Fibroblast of lung (primary cell): ENCODE data around the gene SLC6A13. TPM values are rescaled to one million over a fixed set of nuclear protein-coding genes. Genes with fewer than 3 reads are reported as not detected.

ENCODE experiments used
- DNase-seq, 2 donors: peaks; one replicate each; pipeline versions ENCODE4 v3.0.0 to v3.0.0-alpha.2; 2010; ENCODE audit warnings: low read depth in 2 of 2
- H2AFZ ChIP-seq: 2 replicates; pipeline ENCODE4 v1.5.1; 2012; ENCODE audit warnings: low read length, control low read depth, inconsistent platforms
- H3K27ac ChIP-seq: 2 replicates; pipeline ENCODE4 v1.5.1; 2011; ENCODE audit warnings: low read length, control low read depth; ENCODE audit not compliant: insufficient read depth
- H3K27me3 ChIP-seq: 2 replicates; pipeline ENCODE4 v1.5.1; 2011; ENCODE audit warnings: mild to moderate bottlenecking, low read length; ENCODE audit not compliant: control insufficient read depth, insufficient read depth
- H3K36me3 ChIP-seq: 2 replicates; pipeline ENCODE4 v1.5.1; 2011; ENCODE audit warnings: low read length; ENCODE audit not compliant: control insufficient read depth, insufficient read depth
- H3K4me1 ChIP-seq: 2 replicates; pipeline ENCODE4 v1.5.1; 2011; ENCODE audit warnings: low read length; ENCODE audit not compliant: control insufficient read depth, insufficient read depth; ENCODE audit errors: extremely low read depth
- H3K4me2 ChIP-seq: 2 replicates; pipeline ENCODE4 v1.5.1; 2011; ENCODE audit warnings: low read length, control low read depth; ENCODE audit not compliant: insufficient read depth; ENCODE audit errors: extremely low read depth
- H3K4me3 ChIP-seq, 4 experiments: fragments of 200-600 bp in 1 of 4; sonication (generic) in 1 of 4; replicated peaks in 1 of 4; 2 replicates each; pipeline ENCODE4 v1.5.1; 2011 to 2016; ENCODE audit warnings: low read length in 4 of 4, low read depth in 3 of 4, mild to moderate bottlenecking in 3 of 4, control low read depth in 2 of 4, inconsistent platforms in 1 of 4, mixed read lengths in 1 of 4; ENCODE audit not compliant: insufficient read depth in 1 of 4; ENCODE audit errors: control extremely low read depth in 1 of 4
- H3K79me2 ChIP-seq: 2 replicates; pipeline ENCODE4 v1.5.1; 2012; ENCODE audit warnings: mild to moderate bottlenecking, low read length, inconsistent platforms; ENCODE audit not compliant: control insufficient read depth, insufficient read depth
- H3K9ac ChIP-seq: 2 replicates; pipeline ENCODE4 v1.5.1; 2011; ENCODE audit warnings: mild to moderate bottlenecking, low read length, control low read depth; ENCODE audit not compliant: insufficient read depth
- H3K9me3 ChIP-seq: 2 replicates; pipeline ENCODE4 v1.5.1; 2012; ENCODE audit warnings: low read depth, low read length; ENCODE audit not compliant: control insufficient read depth, insufficient read depth
- H4K20me1 ChIP-seq: 2 replicates; pipeline ENCODE4 v1.5.1; 2011; ENCODE audit warnings: low read length; ENCODE audit not compliant: control insufficient read depth, insufficient read depth; ENCODE audit errors: extremely low read depth
- EZH2 ChIP-seq: IDR thresholded peaks from 2 replicates; pipeline ENCODE4 v1.5.1; 2012; ENCODE audit warnings: low read length, control low read depth, mild to moderate bottlenecking; ENCODE audit errors: missing control alignments
- polyA plus RNA-seq, 2 donors: library from polyadenylated mRNA; depleted of rRNA in 1 of 2; stranded (reverse) in 1 of 2; unstranded in 1 of 2; fragments of >200 nt; gene quantifications; 2 replicates each; pipeline ENCODE4 v1.2.1, GENCODE V29; 2011 to 2012; ENCODE audit warnings: missing spikeins in 1 of 2
- total RNA-seq: library from RNA; depleted of rRNA; stranded (reverse); fragments of >200 nt; gene quantifications from 2 replicates; pipeline ENCODE4 v1.2.1, GENCODE V29; 2014
- TF ChIP-seq, protein P1 (sequence below), 2 donors: IDR thresholded peaks in 1 of 2; conservative IDR thresholded peaks in 1 of 2; 1 replicate in 1 of 2; 2 replicates in 1 of 2; pipeline ENCODE4 v1.5.1; 2011 to 2012; ENCODE audit warnings: low read length in 2 of 2, control low read depth in 1 of 2, inconsistent platforms in 1 of 2, low read depth in 1 of 2, mild to moderate bottlenecking in 1 of 2

SLC6A13 gene
- total and polyA plus RNA-seq, 2 donors (not counting 1 experiment from before 2014, with no cell fraction given): not detected

DNA sequence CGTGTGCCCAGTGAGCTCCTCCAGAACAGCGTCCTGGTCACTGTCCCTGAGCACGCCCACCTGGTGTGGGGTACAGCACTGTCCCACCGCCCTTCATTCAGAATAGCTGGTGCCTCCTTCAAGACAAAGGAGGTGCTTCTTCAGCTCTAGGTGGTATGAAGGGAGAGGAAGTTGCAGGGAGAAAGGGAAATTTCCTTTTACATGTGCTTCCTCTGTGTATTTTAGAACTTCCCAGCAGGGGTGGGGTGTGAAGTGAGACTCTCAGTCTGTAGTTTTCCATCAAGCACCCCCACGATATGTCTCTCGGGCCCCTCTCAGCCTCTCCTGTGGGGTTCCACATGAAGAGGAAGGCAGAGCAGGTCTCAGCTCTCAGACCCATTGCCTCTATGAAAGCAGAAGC, 47.5 kb downstream of the SLC6A13 start:
- no peak overlapping the region for H3K4me2 ChIP-seq
- no peak for DNase-seq
- H3K4me3 ChIP-seq: no peak overlapping the region
- no peaks in the 10 kb centered on the region for H3K79me2 ChIP-seq
- H3K36me3 ChIP-seq: no peaks in the 10 kb centered on the region
- peaks cover 15% of the 10 kb centered on the region for H3K27me3 ChIP-seq
- H4K20me1 ChIP-seq: no peaks in the 10 kb centered on the region
- no peak overlapping the region for H3K27ac ChIP-seq
- no peak overlapping the region for H3K9ac ChIP-seq
- no peaks in the 10 kb centered on the region for H3K4me1 ChIP-seq
- no peaks in the 10 kb centered on the region for H3K9me3 ChIP-seq
- TF ChIP-seq, protein P1, sequence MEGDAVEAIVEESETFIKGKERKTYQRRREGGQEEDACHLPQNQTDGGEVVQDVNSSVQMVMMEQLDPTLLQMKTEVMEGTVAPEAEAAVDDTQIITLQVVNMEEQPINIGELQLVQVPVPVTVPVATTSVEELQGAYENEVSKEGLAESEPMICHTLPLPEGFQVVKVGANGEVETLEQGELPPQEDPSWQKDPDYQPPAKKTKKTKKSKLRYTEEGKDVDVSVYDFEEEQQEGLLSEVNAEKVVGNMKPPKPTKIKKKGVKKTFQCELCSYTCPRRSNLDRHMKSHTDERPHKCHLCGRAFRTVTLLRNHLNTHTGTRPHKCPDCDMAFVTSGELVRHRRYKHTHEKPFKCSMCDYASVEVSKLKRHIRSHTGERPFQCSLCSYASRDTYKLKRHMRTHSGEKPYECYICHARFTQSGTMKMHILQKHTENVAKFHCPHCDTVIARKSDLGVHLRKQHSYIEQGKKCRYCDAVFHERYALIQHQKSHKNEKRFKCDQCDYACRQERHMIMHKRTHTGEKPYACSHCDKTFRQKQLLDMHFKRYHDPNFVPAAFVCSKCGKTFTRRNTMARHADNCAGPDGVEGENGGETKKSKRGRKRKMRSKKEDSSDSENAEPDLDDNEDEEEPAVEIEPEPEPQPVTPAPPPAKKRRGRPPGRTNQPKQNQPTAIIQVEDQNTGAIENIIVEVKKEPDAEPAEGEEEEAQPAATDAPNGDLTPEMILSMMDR (conservative IDR thresholded peaks at IDR 0.05 in 1 of 2, IDR thresholded peaks at IDR 0.05 in 1 of 2; ENCODE audit: low read depth in 1 of 2, low read length in 2 of 2): no peak
- no peak for TF ChIP-seq EZH2
- H2AFZ ChIP-seq: no peak overlapping the region

DNA sequence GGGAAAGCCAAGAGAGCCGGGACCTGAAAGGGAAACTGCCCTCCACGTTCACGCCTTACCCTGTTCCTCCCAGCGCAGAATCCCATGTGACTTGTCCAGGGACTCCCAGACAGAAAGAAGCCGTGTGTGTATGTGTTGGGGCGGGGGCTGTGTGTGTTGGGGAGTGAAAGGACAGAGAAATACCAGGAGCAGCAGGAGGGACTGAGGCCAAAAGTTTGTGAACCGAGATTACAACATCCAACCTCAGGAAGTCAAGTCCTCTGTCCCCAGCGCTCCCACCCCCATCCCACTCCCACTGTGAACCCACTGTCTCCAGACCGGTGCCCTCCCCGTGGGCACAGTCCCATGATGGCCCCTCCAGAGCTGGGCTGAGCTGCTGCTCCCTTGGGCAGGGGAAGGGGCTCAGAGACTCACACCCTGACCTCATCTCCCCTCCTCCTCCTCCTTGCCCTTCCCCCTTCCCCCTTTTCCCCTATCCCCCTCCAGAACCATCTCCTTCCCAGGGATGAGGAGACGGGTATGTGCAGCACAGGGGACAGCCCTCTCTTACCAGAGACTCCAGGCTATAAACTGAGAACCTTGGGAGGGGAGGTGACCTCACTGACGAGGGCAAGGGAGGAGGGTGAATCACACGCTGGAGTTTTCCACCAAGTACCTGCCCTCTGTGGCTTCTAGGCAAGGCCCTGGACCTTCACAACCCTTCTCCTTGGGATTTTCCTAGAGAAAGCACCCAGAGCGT, 48.5 kb downstream of the SLC6A13 start, which contains the start of gene SLC6A12:
TSS of gene SLC6A12 (minus strand) at position 155 of the 739 bp plus-strand sequence. CDS start 4,171 bp downstream, outside the sequence.
- no peaks in the 10 kb centered on the region for H3K36me3 ChIP-seq
- TF ChIP-seq, protein P1 (conservative IDR thresholded peaks at IDR 0.05 in 1 of 2, IDR thresholded peaks at IDR 0.05 in 1 of 2; ENCODE audit: low read depth in 1 of 2, low read length in 2 of 2): no peak
- peak; percentile 23 for TF ChIP-seq EZH2
- H3K4me2 ChIP-seq: no peak within 1 kb of the TSS
- H3K9me3 ChIP-seq: no peaks in the 10 kb centered on the region
- no peak for DNase-seq
- H3K9ac ChIP-seq: no peak within 1 kb of the TSS
- H2AFZ ChIP-seq: no peak within 1 kb of the TSS
- H3K4me1 ChIP-seq: no peaks in the 10 kb centered on the region
- H3K27me3 ChIP-seq: peaks cover 17% of the 10 kb centered on the region
- H3K4me3 ChIP-seq: no peak within 1 kb of the TSS
- no peaks in the 10 kb centered on the region for H4K20me1 ChIP-seq
- H3K79me2 ChIP-seq: no peaks in the 10 kb centered on the region
- H3K27ac ChIP-seq: no peak within 1 kb of the TSS

DNA sequence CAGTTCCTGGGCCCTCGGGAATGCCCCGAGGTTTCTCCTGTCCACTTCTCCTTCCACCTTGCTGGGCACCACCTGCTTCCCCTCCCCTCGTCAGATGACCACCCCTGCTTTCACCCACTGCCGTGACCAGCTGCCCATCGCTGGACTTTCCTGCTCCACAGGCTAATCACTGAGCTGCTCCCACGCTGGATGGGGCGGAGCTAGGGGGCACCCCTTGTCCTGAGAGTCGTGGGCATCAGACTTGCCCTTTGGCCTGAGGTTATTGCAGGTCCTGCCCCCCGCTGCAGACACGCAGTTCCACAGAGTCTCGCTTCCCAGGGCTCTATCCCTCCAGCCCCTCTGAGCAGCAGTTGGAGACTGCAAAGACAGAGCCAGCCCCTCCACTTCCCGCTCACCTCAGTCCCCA, 49.1 kb downstream of the SLC6A13 start:
- peaks cover 17% of the 10 kb centered on the region for H3K27me3 ChIP-seq
- no peak overlapping the region for H3K4me3 ChIP-seq
- no peaks in the 10 kb centered on the region for H3K79me2 ChIP-seq
- no peaks in the 10 kb centered on the region for H3K4me1 ChIP-seq
- H3K36me3 ChIP-seq: no peaks in the 10 kb centered on the region
- DNase-seq: no peak
- H4K20me1 ChIP-seq: no peaks in the 10 kb centered on the region
- no peak overlapping the region for H2AFZ ChIP-seq
- no peak for TF ChIP-seq EZH2
- TF ChIP-seq, protein P1 (conservative IDR thresholded peaks at IDR 0.05 in 1 of 2, IDR thresholded peaks at IDR 0.05 in 1 of 2; ENCODE audit: low read depth in 1 of 2, low read length in 2 of 2): no peak
- no peak overlapping the region for H3K4me2 ChIP-seq
- H3K27ac ChIP-seq: no peak overlapping the region
- H3K9me3 ChIP-seq: no peaks in the 10 kb centered on the region
- no peak overlapping the region for H3K9ac ChIP-seq
